ENCODE data around the gene KANK4.

The KANK4 gene

DNA sequence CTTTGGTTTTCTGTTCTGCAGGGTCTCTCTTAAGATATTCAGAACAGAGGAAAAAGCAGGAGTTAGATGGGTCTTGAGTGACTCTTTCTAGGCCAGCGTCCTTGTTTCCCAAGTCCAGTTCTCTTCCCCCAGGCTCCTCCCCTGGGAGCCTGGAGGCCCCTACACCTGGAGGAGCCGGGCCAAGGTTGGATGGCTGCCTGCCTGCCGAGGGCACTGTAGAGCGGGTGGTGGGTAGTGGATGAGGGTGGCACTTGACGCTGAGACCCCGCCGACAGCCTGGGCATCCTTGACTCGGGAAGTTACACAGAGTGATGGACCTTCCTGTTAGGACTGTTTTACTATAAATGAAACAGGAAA lies 17.4 kb upstream of the KANK4 start:
- TF ChIP-seq, protein P1, sequence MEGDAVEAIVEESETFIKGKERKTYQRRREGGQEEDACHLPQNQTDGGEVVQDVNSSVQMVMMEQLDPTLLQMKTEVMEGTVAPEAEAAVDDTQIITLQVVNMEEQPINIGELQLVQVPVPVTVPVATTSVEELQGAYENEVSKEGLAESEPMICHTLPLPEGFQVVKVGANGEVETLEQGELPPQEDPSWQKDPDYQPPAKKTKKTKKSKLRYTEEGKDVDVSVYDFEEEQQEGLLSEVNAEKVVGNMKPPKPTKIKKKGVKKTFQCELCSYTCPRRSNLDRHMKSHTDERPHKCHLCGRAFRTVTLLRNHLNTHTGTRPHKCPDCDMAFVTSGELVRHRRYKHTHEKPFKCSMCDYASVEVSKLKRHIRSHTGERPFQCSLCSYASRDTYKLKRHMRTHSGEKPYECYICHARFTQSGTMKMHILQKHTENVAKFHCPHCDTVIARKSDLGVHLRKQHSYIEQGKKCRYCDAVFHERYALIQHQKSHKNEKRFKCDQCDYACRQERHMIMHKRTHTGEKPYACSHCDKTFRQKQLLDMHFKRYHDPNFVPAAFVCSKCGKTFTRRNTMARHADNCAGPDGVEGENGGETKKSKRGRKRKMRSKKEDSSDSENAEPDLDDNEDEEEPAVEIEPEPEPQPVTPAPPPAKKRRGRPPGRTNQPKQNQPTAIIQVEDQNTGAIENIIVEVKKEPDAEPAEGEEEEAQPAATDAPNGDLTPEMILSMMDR (IDR thresholded peaks at IDR 0.05), result no peak

DNA sequence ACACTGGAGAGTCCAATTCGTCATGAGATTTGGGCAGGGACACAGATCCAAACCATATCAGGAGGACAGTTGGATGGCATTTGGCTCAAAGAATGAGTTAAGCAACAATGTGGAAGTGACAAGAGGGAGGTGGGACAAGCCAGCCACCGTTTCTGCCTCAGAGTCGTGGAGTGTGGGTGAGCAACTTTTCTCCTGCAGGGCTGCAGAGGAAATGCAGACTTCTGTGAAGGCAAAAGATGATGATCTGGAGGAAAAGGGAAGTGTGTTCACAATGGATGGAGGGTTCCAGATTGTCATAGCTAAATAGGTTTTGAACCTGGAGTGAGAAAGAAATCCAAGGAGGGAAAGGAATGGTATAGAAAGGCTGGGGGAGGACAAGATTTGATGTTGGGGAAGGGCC lies 16.4 kb upstream of the KANK4 start:
- TF ChIP-seq, protein P1 (IDR thresholded peaks at IDR 0.05), result no peak

DNA sequence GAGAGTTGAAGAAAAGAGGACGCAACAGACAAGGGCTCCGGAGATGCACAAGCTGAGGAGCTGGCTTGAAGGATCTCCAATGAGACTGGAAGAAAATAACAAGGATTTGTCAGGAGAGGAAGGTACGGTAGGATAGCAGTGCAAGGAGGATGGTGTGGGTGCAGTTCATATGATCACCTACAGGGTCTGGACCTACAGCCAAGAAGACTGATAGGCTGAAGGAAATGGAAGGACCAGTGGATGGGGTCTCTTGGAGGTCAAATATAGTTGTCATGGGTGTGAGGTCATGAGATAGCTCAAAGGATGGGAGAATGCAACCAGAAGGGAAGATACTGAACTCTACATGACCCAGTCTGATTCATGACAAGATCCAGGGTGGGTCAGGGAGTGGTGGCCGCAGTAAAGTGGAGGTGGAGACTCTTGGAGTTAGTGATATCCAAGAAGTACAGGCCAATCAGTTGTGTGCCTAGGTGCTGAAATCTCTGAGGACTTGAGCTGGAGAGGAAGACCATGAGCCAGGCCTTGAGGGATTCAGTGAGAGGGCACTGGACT lies 15.3 kb upstream of the KANK4 start:
- TF ChIP-seq, protein P1 (IDR thresholded peaks at IDR 0.05), result no peak

DNA sequence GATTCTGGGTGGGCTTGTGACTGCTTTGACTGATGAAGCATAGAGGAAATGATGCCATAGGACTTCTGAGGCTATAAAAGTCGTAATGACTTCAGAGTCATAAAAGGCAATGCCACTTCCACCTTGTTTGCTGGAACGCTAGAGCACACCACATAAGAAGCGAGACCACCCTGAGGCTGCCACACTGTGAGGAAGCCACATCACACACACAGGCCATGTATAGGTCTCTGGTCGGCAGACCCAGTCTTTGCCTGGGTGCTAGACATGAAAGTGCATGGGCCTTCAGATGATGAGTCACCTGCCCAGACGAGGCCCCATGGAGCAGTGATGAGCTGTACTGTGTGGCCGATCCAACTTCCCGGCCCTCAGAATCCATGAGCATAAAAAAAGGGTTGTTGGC lies 14.2 kb upstream of the KANK4 start:
- TF ChIP-seq, protein P1 (IDR thresholded peaks at IDR 0.05), result no peak

DNA sequence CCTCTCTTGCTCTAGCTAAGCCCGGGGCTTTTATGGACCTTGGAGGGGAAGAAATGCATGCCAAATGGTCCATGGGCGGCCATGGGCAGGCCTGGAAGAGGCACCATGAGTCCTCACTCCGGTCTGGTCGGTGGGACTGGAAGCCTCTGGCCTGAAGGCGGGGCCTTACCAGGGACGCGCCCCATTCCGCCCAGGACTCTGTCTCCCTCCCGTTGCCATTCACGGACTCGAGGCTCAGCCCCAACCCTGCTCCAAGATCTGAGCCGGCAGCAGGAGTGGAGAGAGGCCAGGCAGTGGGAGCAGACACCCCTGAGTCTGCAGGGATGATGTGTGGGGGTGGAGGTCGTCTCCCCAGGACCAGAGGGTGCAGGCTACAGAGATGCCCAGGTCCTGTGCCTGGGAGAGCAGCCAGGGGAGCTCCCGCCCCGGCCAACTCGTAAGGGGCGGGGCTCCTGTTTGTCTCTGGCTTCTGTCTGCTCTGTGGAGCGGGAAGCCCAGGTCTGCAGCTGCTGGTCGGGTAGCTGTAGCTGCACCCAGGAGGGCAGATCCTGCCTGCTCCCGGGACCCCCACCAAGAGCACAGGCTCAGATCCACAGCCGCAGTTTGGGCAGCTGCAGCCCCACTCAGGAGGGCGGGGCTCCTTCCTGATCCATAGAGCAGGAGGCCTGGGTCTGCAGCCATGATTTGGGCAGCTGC lies 8.3 kb upstream of the KANK4 start:
- TF ChIP-seq, protein P1 (IDR thresholded peaks at IDR 0.05), result no peak

DNA sequence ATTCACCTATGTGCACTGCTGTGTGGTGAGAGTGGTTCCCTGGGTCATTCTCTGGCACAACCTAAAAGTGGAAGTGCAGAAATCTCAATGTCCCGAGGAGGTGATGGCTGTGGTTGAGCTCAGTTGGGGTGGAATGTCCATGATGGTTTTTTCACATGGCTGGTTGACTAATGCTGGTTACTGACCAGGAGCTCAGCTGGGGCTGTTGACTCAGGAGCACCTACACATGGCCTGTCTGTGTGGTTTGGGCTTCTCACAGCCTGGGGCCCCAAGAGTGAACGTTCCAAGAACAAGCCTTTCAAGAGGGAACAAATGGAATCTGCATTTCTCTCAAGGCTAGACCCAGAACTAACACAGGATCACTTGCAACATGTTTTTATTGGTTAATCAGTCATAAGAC lies 6.4 kb upstream of the KANK4 start:
- TF ChIP-seq, protein P1 (IDR thresholded peaks at IDR 0.05), result no peak

DNA sequence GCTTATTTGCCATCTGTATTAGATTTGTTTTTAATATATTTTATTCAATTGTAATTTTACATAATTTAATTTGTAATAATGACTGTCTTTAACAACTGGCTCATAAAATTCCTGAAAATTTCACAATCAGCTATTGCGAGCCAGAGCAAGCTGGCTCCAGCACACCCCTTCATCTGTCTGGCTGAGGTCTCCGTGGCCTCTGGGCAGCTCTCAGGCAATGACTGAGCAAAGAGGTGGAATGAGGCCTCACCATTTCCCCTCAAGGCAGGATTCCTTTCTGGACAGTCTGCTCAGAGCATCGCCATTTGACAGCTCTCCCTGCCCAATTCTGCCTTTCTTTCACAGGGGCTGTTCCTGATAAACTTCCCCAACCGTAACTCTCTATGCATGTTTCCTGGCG lies 5.8 kb upstream of the KANK4 start:
- TF ChIP-seq, protein P1 (IDR thresholded peaks at IDR 0.05), result no peak

DNA sequence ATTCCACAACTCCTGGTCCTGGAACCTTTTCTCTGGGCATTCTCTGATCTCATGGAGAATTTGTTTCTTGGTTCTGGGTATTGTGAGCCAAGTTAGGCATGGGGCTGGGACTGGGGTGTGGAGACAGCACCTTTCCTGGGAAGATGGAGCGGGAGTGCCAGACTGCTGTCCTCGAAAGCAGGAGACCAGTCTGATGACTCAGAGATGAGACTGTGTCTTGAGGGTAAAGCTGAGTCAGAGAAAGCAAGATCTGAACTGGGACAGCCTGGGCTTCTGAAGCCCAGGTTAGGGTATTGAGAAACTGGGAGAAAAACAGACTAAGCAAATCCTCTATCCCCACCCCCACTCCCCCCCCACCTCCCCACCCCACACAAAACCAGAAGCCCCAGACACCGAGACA lies 2.2 kb upstream of the KANK4 start:
- TF ChIP-seq, protein P1 (IDR thresholded peaks at IDR 0.05), result no peak

Data from LNCAP (cell line).